ENCODE measurements around the gene NPR3. TPM values are rescaled to one million over a fixed set of nuclear protein-coding genes. Genes with fewer than 3 reads are reported as not detected.

Gene NPR3
- total RNA-seq, 4 donors from 2014 or later = 0.65 to 2.1 (median 1.5) TPM

DNA sequence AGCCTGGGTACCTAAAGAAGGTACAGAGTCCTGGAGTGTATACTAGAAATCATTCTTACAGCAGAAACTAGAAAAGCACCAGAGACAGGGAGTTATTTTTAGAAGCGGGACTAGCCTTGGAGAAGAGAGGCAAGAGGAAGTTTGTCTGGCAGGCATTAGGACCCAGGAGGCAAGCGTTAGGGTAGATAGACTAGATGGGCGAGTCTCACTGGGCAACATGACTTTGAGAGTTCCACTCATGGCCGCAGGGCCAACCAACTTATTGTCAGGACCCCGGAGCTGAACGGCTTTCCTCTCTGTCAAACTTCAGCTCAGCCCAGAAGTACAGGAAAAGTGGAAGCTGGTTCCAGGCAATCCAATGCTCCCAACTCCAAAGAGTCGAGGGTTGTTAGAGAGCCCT, 34.1 kb upstream of the NPR3 start:
- TF ChIP-seq POLR2A (IDR thresholded peaks at IDR 0.05; ENCODE audit: low read depth) = no peak
- no peak for TF ChIP-seq EP300 (IDR thresholded peaks at IDR 0.05)
- TF ChIP-seq CTCF (IDR thresholded peaks at IDR 0.05) = no peak
- no peak for TF ChIP-seq POLR2AphosphoS5 (IDR thresholded peaks at IDR 0.05)
- Histone ChIP-seq H3K9me3 (peaks cover 0 to 17% (median 8%) of the 10 kb centered on the region in 4 donors), H3K27ac (replicated peaks in 1 of 4) (no peak overlapping the region), H3K4me1 (no peaks in the 10 kb centered on the region), H3K27me3 (no peaks in the 10 kb centered on the region), H3K36me3 (no peaks in the 10 kb centered on the region), H3K4me3 (no peak overlapping the region)
- WGBS = 79% methylated on average over 7 of the region's 7 CpGs
- DNase-seq (ENCODE audit: extremely low spot score) = peak; percentile 60
- intact Hi-C loops (cut with DNase I) = no loop called here

DNA sequence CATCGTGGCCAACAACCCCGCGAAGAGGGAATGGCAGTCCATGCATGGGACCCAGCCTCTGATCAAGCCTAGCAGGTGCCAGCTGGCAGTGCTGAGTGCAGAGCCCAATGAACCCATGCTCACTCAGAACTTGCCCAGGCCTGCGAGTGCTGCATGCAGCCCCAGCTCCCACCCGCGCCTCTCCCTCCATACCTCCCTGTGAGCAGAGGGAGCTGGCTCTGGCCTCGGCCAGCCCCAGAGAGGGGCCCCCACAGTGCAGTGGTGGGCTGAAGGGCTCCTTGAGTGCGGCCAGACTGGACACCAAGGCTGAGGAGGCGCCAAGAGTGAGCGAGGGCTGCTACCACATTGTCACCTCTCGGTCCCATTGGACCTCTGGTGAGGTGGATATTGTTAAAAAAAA, 32.6 kb upstream of the NPR3 start:
- H3K4me1 ChIP-seq = no peaks in the 10 kb centered on the region
- intact Hi-C loops (cut with DNase I) = no loop called here
- H3K27me3 ChIP-seq = no peaks in the 10 kb centered on the region
- no peak overlapping the region for H3K4me3 ChIP-seq
- 99% methylated on average over 8 of the region's 11 CpGs for WGBS
- H3K9me3 ChIP-seq = peaks cover 0 to 4% (median 0%) of the 10 kb centered on the region in 4 donors
- H3K27ac ChIP-seq (replicated peaks in 1 of 4) = no peak overlapping the region
- DNase-seq (ENCODE audit: extremely low spot score) = peak; percentile 90
- TF ChIP-seq EP300 (IDR thresholded peaks at IDR 0.05) (no peak), POLR2A (IDR thresholded peaks at IDR 0.05; ENCODE audit: low read depth) (no peak), POLR2AphosphoS5 (IDR thresholded peaks at IDR 0.05) (no peak)
- no peaks in the 10 kb centered on the region for H3K36me3 ChIP-seq

- intact Hi-C loops (cut with DNase I) = no loop called here
- DNase-seq (ENCODE audit: extremely low spot score) = no peak
- 56% methylated on average over 1 of the region's 1 CpG for WGBS
Measured at GRCh38 chr5:32679218-32679617, 31.9 kb upstream of the NPR3 start.

DNA sequence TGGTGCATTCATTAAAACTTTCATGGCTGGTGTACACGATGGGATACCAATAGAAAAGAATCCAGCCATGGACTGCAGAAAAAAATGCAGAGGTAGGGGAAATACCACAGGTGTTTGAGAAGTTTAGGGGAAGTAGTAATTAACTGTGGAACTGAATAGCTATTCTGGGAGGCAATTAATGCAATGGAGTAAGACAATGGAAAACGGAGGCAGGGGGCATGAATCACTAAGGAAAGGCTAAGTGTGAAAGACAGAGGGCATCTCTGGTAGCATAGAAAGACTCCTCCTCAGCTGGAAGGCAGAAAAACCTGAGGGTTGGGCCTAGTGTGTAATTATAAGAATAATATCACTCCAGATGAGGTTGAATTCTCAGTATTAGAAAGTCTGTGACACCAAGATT, 30.9 kb upstream of the NPR3 start:
- TF ChIP-seq CTCF (IDR thresholded peaks at IDR 0.05) = no peak
- no peak for TF ChIP-seq POLR2AphosphoS5 (IDR thresholded peaks at IDR 0.05)
- no peak for TF ChIP-seq POLR2A (IDR thresholded peaks at IDR 0.05; ENCODE audit: low read depth)
- no peak overlapping the region for H3K4me3 ChIP-seq
- intact Hi-C loops (cut with DNase I) = no loop called here
- H3K27me3 ChIP-seq = no peaks in the 10 kb centered on the region
- H3K27ac ChIP-seq (replicated peaks in 1 of 4) = no peak overlapping the region
- WGBS = 85% methylated on average over 2 of the region's 2 CpGs
- H3K9me3 ChIP-seq = peaks cover 0 to 11% (median 0%) of the 10 kb centered on the region in 4 donors
- H3K4me1 ChIP-seq = no peaks in the 10 kb centered on the region
- H3K36me3 ChIP-seq = no peaks in the 10 kb centered on the region
- DNase-seq (ENCODE audit: extremely low spot score) = peak; percentile 62

More at GRCh38 chr5:32679218-32679617, 31.9 kb upstream of the NPR3 start:
- H3K4me1 ChIP-seq = no peaks in the 10 kb centered on the region
- H3K4me3 ChIP-seq = no peak overlapping the region
- TF ChIP-seq CTCF (IDR thresholded peaks at IDR 0.05) (no peak), POLR2A (IDR thresholded peaks at IDR 0.05; ENCODE audit: low read depth) (no peak), EP300 (IDR thresholded peaks at IDR 0.05) (no peak), POLR2AphosphoS5 (IDR thresholded peaks at IDR 0.05) (no peak)
- H3K27me3 ChIP-seq = no peaks in the 10 kb centered on the region
- H3K9me3 ChIP-seq = peaks cover 0 to 9% (median 0%) of the 10 kb centered on the region in 4 donors
- no peaks in the 10 kb centered on the region for H3K36me3 ChIP-seq
- no peak overlapping the region for H3K27ac ChIP-seq (replicated peaks in 1 of 4)

DNA sequence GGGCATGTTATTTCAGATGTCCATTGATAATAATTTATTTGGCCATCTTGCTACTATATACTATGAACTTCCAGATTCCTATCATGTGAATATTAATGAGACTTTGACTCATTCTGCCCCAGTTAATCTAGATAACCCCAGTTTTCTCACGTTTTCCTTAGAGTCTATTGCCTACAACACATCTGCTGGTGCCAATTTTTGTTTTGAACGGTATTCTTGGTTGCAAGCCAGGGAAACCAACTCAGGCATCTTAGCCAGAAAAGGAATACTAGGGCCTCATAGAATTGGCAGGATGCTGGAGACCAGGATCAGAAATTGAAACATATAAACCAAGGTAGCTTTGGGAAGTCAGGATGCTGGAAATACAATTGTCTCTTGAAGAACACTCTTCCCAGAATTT, 28.0 kb upstream of the NPR3 start:
- 34% methylated on average over 2 of the region's 2 CpGs for WGBS
- Histone ChIP-seq H3K27me3 (no peaks in the 10 kb centered on the region), H3K4me1 (peaks cover 12 to 17% (median 13%) of the 10 kb centered on the region in 4 donors), H3K36me3 (no peaks in the 10 kb centered on the region), H3K27ac (replicated peaks in 1 of 4) (no peak overlapping the region), H3K4me3 (no peak overlapping the region), H3K9me3 (peaks cover 0 to 7% (median 0%) of the 10 kb centered on the region in 4 donors)
- TF ChIP-seq POLR2A (IDR thresholded peaks at IDR 0.05; ENCODE audit: low read depth) = no peak
- no peak for TF ChIP-seq CTCF (IDR thresholded peaks at IDR 0.05)
- no peak for TF ChIP-seq POLR2AphosphoS5 (IDR thresholded peaks at IDR 0.05)
- no peak for TF ChIP-seq EP300 (IDR thresholded peaks at IDR 0.05)
- intact Hi-C loops (cut with DNase I) = no loop called here
- DNase-seq (ENCODE audit: extremely low spot score) = no peak

Data from esophagus muscularis mucosa (tissue), 4 donors.